Aorta (tissue), 5 donors: Measurements from ENCODE around the gene ATG4A. TPM values are rescaled to one million over a fixed set of nuclear protein-coding genes. Genes with fewer than 3 reads are reported as not detected.

ENCODE experiments used
- ATAC-seq: fragments of 200-7000 bp; cut with Tn5 transposase; one replicate; pipeline ENCODE4 v1.9.1; 2022; ENCODE audit warnings: moderate library complexity; ENCODE audit not compliant: low FRiP score
- DNase-seq, 2 donors: peaks; one replicate each; pipeline ENCODE4 v3.0.0-alpha.2; 2020
- H3K27ac ChIP-seq, 2 donors: one replicate each; pipeline ENCODE4 v1.5.1; 2013; ENCODE audit warnings: low read length in 2 of 2, mild to moderate bottlenecking in 2 of 2, moderate library complexity in 2 of 2, control low read depth in 1 of 2, inconsistent platforms in 1 of 2, low read depth in 1 of 2
- H3K27me3 ChIP-seq, 2 donors: one replicate each; pipeline ENCODE4 v1.6.1; 2013; ENCODE audit warnings: control low read depth in 1 of 2, low read length in 1 of 2, mild to moderate bottlenecking in 1 of 2, moderate library complexity in 1 of 2; ENCODE audit not compliant: insufficient read depth in 2 of 2, control insufficient read depth in 1 of 2
- H3K36me3 ChIP-seq, 2 donors: one replicate each; pipeline ENCODE4 v1.6.1; 2013; ENCODE audit warnings: control low read depth in 1 of 2, low read length in 1 of 2, mild to moderate bottlenecking in 1 of 2; ENCODE audit not compliant: insufficient read depth in 2 of 2, control insufficient read depth in 1 of 2
- H3K4me1 ChIP-seq, 2 donors: one replicate each; pipeline ENCODE4 v1.6.1; 2013; ENCODE audit warnings: low read length in 2 of 2, control low read depth in 1 of 2, mild to moderate bottlenecking in 1 of 2, moderate library complexity in 1 of 2; ENCODE audit not compliant: insufficient read depth in 2 of 2, control insufficient read depth in 1 of 2
- H3K4me3 ChIP-seq, 2 donors: one replicate each; pipeline ENCODE4 v1.5.1; 2013; ENCODE audit warnings: low read length in 2 of 2, control low read depth in 1 of 2, mild to moderate bottlenecking in 1 of 2
- H3K9me3 ChIP-seq: one replicate; pipeline ENCODE4 v1.6.1; 2013; ENCODE audit warnings: mild to moderate bottlenecking, low read length; ENCODE audit not compliant: control insufficient read depth
- WGBS, 2 donors: extraction: QIAGEN DNeasy Blood & Tissue Kit; methylation state at CpG; one replicate each; pipeline ENCODE4 v1.1.7; 2013; 5-methylcytosine and 5-hydroxymethylcytosine counted together
- intact Hi-C, 2 donors: fragments of 100-400 bp; cut with DNase I; formaldehyde crosslinking; loops; one replicate each; pipeline versions ENCODE4 v1.14.2 to v1.15.0; 2022
- polyA plus RNA-seq, 2 donors: library from polyadenylated mRNA; stranded (reverse); fragments of 200-250 nt; gene quantifications; one replicate each; pipeline ENCODE4 v1.2.3, GENCODE V29; 2013
- total RNA-seq, 2 donors: library from RNA; stranded (reverse); fragmentation: NEBNext Ultra II Directional; extraction: Animal tissue kit (Norgen Biotek cat#: 25700); gene quantifications; one replicate each; pipeline ENCODE4 v1.2.1, GENCODE V29; 2021
- donor health status: healthy with polysubstance abuse.
- donor health status: Bipolar disorder and iron deficiency.
- donor health status: DM: no; HTN: no; CAD: no.
- donor health status: DM: no; HTN: no; CAD: no.
- donor health status: DM: yes; HTN: yes; CAD: no.

Gene ATG4A
- total and polyA plus RNA-seq, 4 donors: 10.5 to 14.4 (median 13.1) TPM

DNA sequence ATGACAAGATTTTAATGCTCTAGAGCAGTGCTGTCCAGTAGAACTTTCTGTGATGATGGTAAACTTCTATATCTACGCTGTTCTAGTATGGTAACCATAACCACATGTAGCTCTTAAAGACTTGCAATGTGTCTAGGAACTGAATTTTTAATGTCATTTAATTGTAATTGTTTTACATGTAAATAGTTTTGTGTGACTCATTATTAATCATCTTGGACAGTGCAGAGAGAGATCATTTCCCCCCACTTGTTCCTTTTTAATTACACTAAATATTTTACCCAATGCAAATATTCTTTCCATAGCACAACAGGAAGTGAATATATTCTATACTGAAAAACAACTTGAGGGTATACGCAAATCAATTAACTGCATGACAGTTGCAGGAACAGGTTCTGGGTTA lies 5.8 kb downstream of the ATG4A start:
- no peaks in the 10 kb centered on the region for H3K36me3 ChIP-seq
- H3K4me3 ChIP-seq: no peak overlapping the region
- H3K27ac ChIP-seq: no peak overlapping the region
- DNase-seq (no peak), ATAC-seq (no peak)
- H3K9me3 ChIP-seq: no peaks in the 10 kb centered on the region
- H3K27me3 ChIP-seq: no peaks in the 10 kb centered on the region
- no peaks in the 10 kb centered on the region for H3K4me1 ChIP-seq
- intact Hi-C loops: no loop called here
- 94 to 96% methylated on average over 2 of the region's 2 CpGs for WGBS, 2 donors

DNA sequence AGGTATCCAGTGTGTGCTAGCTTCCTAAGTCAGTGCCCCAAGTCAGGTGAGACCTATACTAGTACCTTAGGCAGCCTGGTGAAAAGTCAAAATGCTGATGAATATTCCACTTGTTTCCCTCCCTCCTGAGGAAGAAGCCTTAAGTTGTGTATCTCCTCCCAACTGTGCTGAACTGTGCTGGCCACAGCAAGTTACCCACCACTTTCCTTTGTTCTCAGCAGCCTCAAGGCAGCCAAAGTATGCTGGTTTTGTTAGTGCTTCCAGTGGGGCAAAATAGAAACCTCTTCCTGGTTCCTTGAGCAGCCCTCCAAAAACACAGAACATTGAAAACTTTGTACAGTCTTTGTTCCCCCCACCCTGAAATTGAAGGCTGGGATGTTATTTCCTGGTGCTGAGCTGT lies 13.9 kb downstream of the ATG4A start:
- intact Hi-C loops: no loop called here
- H3K36me3 ChIP-seq: no peaks in the 10 kb centered on the region
- ATAC-seq (no peak), DNase-seq (no peak)
- no peak overlapping the region for H3K4me3 ChIP-seq
- no peaks in the 10 kb centered on the region for H3K4me1 ChIP-seq
- H3K9me3 ChIP-seq: no peaks in the 10 kb centered on the region
- no peaks in the 10 kb centered on the region for H3K27me3 ChIP-seq
- H3K27ac ChIP-seq: no peak overlapping the region

DNA sequence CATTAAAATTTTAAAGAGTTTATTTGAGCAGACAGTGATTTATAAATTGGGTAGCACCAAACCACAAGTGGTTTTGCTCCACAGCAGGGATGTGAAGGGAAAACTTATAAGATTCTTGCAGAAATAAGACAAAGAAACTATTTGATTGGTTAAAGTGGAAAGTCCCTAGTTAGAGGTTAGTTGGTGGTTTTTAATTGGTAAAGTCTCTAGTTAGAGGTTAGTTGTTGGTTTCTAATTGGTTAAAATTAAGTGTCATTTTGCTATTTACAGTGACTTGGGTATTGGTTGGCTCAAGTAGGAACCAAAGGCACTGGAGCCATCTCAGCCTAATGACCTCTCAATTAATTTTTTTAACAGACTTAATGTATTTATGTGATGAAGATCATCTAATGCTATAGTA lies 23.0 kb downstream of the ATG4A start:
- Histone ChIP-seq H3K9me3 (no peaks in the 10 kb centered on the region), H3K4me3 (no peak overlapping the region), H3K36me3 (no peaks in the 10 kb centered on the region), H3K4me1 (no peaks in the 10 kb centered on the region), H3K27me3 (no peaks in the 10 kb centered on the region), H3K27ac (no peak overlapping the region)
- ATAC-seq: no peak
- no peak for DNase-seq
- intact Hi-C loops: no loop called here

- Histone ChIP-seq H3K27me3 (no peaks in the 10 kb centered on the region), H3K9me3 (no peaks in the 10 kb centered on the region), H3K27ac (no peak overlapping the region), H3K36me3 (no peaks in the 10 kb centered on the region), H3K4me1 (no peaks in the 10 kb centered on the region), H3K4me3 (no peak overlapping the region)
- 50 to 70% methylated on average over 3 of the region's 3 CpGs for WGBS, 2 donors
- no peak for DNase-seq
- intact Hi-C loops: no loop called here
- ATAC-seq: no peak
Measured at GRCh38 chrX:108117988-108118387, 26.4 kb downstream of the ATG4A start.

GRCh38 chrX:108121291-108121690 lies 29.7 kb downstream of the ATG4A start:
- Histone ChIP-seq H3K36me3 (no peaks in the 10 kb centered on the region), H3K4me3 (no peak overlapping the region), H3K4me1 (no peaks in the 10 kb centered on the region), H3K27me3 (no peaks in the 10 kb centered on the region), H3K9me3 (no peaks in the 10 kb centered on the region), H3K27ac (no peak overlapping the region)
- intact Hi-C loops: no loop called here
- ATAC-seq (no peak), DNase-seq (no peak)
- WGBS, 2 donors: 16 to 20% methylated on average over 3 of the region's 3 CpGs

- ATAC-seq (no peak), DNase-seq (no peak)
- Histone ChIP-seq H3K9me3 (no peaks in the 10 kb centered on the region), H3K4me3 (no peak overlapping the region), H3K36me3 (no peaks in the 10 kb centered on the region), H3K4me1 (no peaks in the 10 kb centered on the region), H3K27me3 (no peaks in the 10 kb centered on the region), H3K27ac (no peak overlapping the region)
- WGBS, 2 donors: 76 to 91% methylated on average over 2 of the region's 2 CpGs
- intact Hi-C loops: no loop called here
Measured at GRCh38 chrX:108122748-108123147, 31.2 kb downstream of the ATG4A start.

GRCh38 chrX:108123591-108124366 lies 32.2 kb downstream of the ATG4A start:
- H3K27ac ChIP-seq: no peak overlapping the region
- H3K27me3 ChIP-seq: no peaks in the 10 kb centered on the region
- 67 to 95% methylated on average over 3 of the region's 3 CpGs for WGBS, 2 donors
- H3K36me3 ChIP-seq: no peaks in the 10 kb centered on the region
- H3K9me3 ChIP-seq: no peaks in the 10 kb centered on the region
- DNase-seq (no peak), ATAC-seq (no peak)
- H3K4me3 ChIP-seq: no peak overlapping the region
- intact Hi-C loops: no loop called here
- H3K4me1 ChIP-seq: no peaks in the 10 kb centered on the region

DNA sequence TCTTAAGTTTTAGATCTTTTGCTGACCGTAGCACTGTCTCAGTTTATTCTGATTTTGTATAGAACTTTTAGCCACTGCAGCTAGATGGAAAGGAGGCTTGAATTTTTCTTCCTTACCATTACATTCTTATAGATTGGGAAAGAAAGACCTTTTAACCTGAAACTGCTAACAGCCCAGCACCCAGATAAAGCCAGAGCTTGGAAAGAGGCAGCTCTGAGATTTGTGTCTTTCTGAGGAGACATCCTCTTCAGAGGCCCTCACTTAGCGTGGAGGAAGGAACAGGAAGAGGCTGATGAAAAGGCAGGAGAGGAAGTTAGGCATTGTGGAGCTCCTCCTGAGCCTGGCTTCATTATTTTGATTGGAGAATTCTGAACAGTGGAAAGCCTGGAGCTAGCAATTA lies 35.1 kb downstream of the ATG4A start:
- 67 to 88% methylated on average over 2 of the region's 2 CpGs for WGBS, 2 donors

DNA sequence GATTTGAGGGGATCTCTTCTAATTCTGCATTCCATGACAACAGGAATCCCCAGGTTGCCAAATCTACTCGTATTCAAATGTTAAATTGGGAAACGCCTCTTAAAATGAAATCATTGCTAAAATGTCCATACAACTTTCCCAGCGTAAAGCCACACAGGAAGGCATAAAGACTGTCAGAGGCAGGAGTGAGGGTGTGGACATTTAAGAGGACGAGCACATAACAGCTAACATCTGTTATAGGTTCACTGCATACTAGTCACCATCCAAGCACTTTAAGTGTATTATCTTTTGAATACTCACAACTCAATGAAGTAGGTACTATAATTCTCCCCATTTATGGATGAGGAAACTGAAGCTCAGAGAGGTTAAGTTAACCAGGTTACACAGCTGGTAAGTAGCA lies 35.6 kb downstream of the ATG4A start:
- Histone ChIP-seq H3K4me1 (no peaks in the 10 kb centered on the region), H3K9me3 (no peaks in the 10 kb centered on the region), H3K4me3 (no peak overlapping the region), H3K36me3 (peaks cover 0 to 1% of the 10 kb centered on the region in 2 donors), H3K27ac (no peak overlapping the region), H3K27me3 (no peaks in the 10 kb centered on the region)
- intact Hi-C loops: no loop called here
- DNase-seq: no peak
- WGBS, 2 donors: 65 to 90% methylated on average over 4 of the region's 4 CpGs
- no peak for ATAC-seq

More for the DNA sequence above, 35.1 kb downstream of the ATG4A start:
- Histone ChIP-seq H3K9me3 (no peaks in the 10 kb centered on the region), H3K4me3 (no peak overlapping the region), H3K27ac (no peak overlapping the region), H3K27me3 (no peaks in the 10 kb centered on the region), H3K36me3 (peaks cover 0 to 1% of the 10 kb centered on the region in 2 donors), H3K4me1 (no peaks in the 10 kb centered on the region)
- no peak for DNase-seq
- intact Hi-C loops: no loop called here
- ATAC-seq: no peak
